Neural cell (in vitro differentiated cells): ENCODE measurements around the gene CHRM4.

ENCODE experiments used
- EZH2 ChIP-seq: fragments of 200-600, 300-800 bp; shearing (Covaris generic), sonication (generic); IDR thresholded peaks from 2 replicates; pipeline ENCODE4 v1.6.1; 2014; ENCODE audit warnings: antibody characterized with exemption, low read length, borderline replicate concordance, mild to moderate bottlenecking; ENCODE audit not compliant: insufficient read depth, poor library complexity, severe bottlenecking
- POLR2AphosphoS5 ChIP-seq: IDR thresholded peaks from 2 replicates; pipeline ENCODE4 v1.6.1; 2012
- RAD21 ChIP-seq: fragments of 450-650 bp; conservative IDR thresholded peaks from 2 replicates; pipeline ENCODE4 v1.6.1; 2014; ENCODE audit warnings: antibody characterized with exemption, mild to moderate bottlenecking, moderate library complexity
- SMC3 ChIP-seq: fragments of 450-650 bp; conservative IDR thresholded peaks from 2 replicates; pipeline ENCODE4 v1.6.1; 2014; ENCODE audit warnings: antibody characterized with exemption, mild to moderate bottlenecking, moderate library complexity; ENCODE audit not compliant: poor library complexity
- TAF1 ChIP-seq: IDR thresholded peaks from 2 replicates; pipeline ENCODE4 v1.6.1; 2012; ENCODE audit warnings: low read depth
- TF ChIP-seq, protein P1 (sequence below): fragments of 450-650 bp; IDR thresholded peaks from 2 replicates; pipeline ENCODE4 v1.5.1; 2014; ENCODE audit warnings: antibody characterized with exemption, mild to moderate bottlenecking, moderate library complexity; ENCODE audit not compliant: poor library complexity, severe bottlenecking
- TF ChIP-seq, protein P2 (sequence below): IDR thresholded peaks from 2 replicates; pipeline ENCODE4 v1.6.1; 2012; ENCODE audit warnings: borderline replicate concordance

GRCh38 chr11:46359953-46360352, 31.6 kb downstream of the CHRM4 start:
- no peak for TF ChIP-seq EZH2
- TF ChIP-seq RAD21, result no peak
- TF ChIP-seq, protein P1, sequence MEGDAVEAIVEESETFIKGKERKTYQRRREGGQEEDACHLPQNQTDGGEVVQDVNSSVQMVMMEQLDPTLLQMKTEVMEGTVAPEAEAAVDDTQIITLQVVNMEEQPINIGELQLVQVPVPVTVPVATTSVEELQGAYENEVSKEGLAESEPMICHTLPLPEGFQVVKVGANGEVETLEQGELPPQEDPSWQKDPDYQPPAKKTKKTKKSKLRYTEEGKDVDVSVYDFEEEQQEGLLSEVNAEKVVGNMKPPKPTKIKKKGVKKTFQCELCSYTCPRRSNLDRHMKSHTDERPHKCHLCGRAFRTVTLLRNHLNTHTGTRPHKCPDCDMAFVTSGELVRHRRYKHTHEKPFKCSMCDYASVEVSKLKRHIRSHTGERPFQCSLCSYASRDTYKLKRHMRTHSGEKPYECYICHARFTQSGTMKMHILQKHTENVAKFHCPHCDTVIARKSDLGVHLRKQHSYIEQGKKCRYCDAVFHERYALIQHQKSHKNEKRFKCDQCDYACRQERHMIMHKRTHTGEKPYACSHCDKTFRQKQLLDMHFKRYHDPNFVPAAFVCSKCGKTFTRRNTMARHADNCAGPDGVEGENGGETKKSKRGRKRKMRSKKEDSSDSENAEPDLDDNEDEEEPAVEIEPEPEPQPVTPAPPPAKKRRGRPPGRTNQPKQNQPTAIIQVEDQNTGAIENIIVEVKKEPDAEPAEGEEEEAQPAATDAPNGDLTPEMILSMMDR, result no peak
- no peak for TF ChIP-seq POLR2AphosphoS5
- no peak for TF ChIP-seq TAF1
- TF ChIP-seq, protein P2, sequence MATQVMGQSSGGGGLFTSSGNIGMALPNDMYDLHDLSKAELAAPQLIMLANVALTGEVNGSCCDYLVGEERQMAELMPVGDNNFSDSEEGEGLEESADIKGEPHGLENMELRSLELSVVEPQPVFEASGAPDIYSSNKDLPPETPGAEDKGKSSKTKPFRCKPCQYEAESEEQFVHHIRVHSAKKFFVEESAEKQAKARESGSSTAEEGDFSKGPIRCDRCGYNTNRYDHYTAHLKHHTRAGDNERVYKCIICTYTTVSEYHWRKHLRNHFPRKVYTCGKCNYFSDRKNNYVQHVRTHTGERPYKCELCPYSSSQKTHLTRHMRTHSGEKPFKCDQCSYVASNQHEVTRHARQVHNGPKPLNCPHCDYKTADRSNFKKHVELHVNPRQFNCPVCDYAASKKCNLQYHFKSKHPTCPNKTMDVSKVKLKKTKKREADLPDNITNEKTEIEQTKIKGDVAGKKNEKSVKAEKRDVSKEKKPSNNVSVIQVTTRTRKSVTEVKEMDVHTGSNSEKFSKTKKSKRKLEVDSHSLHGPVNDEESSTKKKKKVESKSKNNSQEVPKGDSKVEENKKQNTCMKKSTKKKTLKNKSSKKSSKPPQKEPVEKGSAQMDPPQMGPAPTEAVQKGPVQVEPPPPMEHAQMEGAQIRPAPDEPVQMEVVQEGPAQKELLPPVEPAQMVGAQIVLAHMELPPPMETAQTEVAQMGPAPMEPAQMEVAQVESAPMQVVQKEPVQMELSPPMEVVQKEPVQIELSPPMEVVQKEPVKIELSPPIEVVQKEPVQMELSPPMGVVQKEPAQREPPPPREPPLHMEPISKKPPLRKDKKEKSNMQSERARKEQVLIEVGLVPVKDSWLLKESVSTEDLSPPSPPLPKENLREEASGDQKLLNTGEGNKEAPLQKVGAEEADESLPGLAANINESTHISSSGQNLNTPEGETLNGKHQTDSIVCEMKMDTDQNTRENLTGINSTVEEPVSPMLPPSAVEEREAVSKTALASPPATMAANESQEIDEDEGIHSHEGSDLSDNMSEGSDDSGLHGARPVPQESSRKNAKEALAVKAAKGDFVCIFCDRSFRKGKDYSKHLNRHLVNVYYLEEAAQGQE, result no peak
- TF ChIP-seq SMC3, result no peak
